K562 (cell line): ENCODE data around the gene ZNF331. TPM values are rescaled to one million over a fixed set of nuclear protein-coding genes. Genes with fewer than 3 reads are reported as not detected.

Experiments
- BCOR ChIP-seq: fragments of 450-650 bp; IDR thresholded peaks from 2 replicates; pipeline ENCODE4 v1.6.1; 2016
- BRF1 ChIP-seq: IDR thresholded peaks from 3 replicates; pipeline ENCODE4 v1.6.1; 2011; ENCODE audit warnings: borderline replicate concordance, mild to moderate bottlenecking; ENCODE audit not compliant: insufficient read length; ENCODE audit errors: extremely low read depth
- CXXC5 ChIP-seq: fragments of 250-450 bp; sonication (Bioruptor Pico); IDR thresholded peaks from 2 replicates; pipeline ENCODE4 v1.8.0; 2022; ENCODE audit warnings: inconsistent platforms, mild to moderate bottlenecking, moderate library complexity
- DNMT1 ChIP-seq: fragments of 450-650 bp; IDR thresholded peaks from 2 replicates; pipeline ENCODE4 v1.6.1; 2016; ENCODE audit warnings: antibody characterized with exemption, mild to moderate bottlenecking
- GATA2 ChIP-seq: sonication (generic); formaldehyde crosslinking; IDR thresholded peaks from 2 replicates; pipeline ENCODE4 v1.4.0; 2020; ENCODE audit warnings: mild to moderate bottlenecking, missing genetic modification reagents
- GTF2A2 ChIP-seq: IDR thresholded peaks from 2 replicates; pipeline ENCODE4 v1.6.1; 2016; ENCODE audit warnings: mild to moderate bottlenecking, missing genetic modification characterization, missing compliant biosample characterization
- HDAC6 ChIP-seq: IDR thresholded peaks from 2 replicates; pipeline ENCODE4 v1.6.1; 2012; ENCODE audit warnings: low read depth, mild to moderate bottlenecking, control low read depth, inconsistent platforms, low read length, moderate library complexity
- KDM5B ChIP-seq: fragments of 200-600 bp; sonication (generic); IDR thresholded peaks from 2 replicates; pipeline ENCODE4 v1.6.1; 2012; ENCODE audit warnings: low read depth, mild to moderate bottlenecking, moderate library complexity, low read length, control low read depth, inconsistent platforms; ENCODE audit not compliant: insufficient replicate concordance
- KLF16 ChIP-seq: IDR thresholded peaks from 2 replicates; pipeline ENCODE4 v1.6.1; 2016; ENCODE audit warnings: antibody characterized with exemption
- NFRKB ChIP-seq: fragments of 450-650 bp; IDR thresholded peaks from 2 replicates; pipeline ENCODE4 v1.6.1; 2016; ENCODE audit warnings: low read depth
- POLR2B ChIP-seq: fragments of 450-650 bp; IDR thresholded peaks from 2 replicates; pipeline ENCODE4 v1.6.1; 2018; ENCODE audit warnings: low read depth; ENCODE audit not compliant: partially characterized antibody
- RBM39 ChIP-seq: fragments of 200-400 bp; formaldehyde crosslinking; optimal IDR thresholded peaks from 2 replicates; pipeline ENCODE3; 2018; ENCODE audit warnings: low read depth, low read length
- TBP ChIP-seq: optimal IDR thresholded peaks from 2 replicates; pipeline ENCODE3; 2011; ENCODE audit warnings: low read depth, low read length, improper control_type of control experiment
- ZNF507 ChIP-seq: conservative IDR thresholded peaks from 2 replicates; pipeline ENCODE4 v1.6.1; 2017; ENCODE audit warnings: missing genetic modification characterization, missing compliant biosample characterization
- polyA plus RNA-seq, 8 experiments: library from polyadenylated mRNA; depleted of rRNA in 4 of 8; stranded (reverse) in 5 of 8; unstranded in 3 of 8; fragments of >200 nt; fragmentation: Nextera tagmentation in 2 of 8; fragmentation: Illumina TruSeq in 1 of 8; extraction: Ambion mirVana in 2 of 8; extraction: Trizol in 1 of 8; gene quantifications; 2 replicates each; pipeline versions ENCODE4 v1.2.1 to v1.2.3, GENCODE V29; 2011 to 2014; ENCODE audit warnings: inconsistent platforms in 1 of 8, missing spikeins in 1 of 8
- total RNA-seq, 7 experiments: library from RNA; depleted of rRNA in 6 of 7; stranded (reverse); fragments of >200 nt in 6 of 7; fragmentation: Illumina TruSeq in 2 of 7; extraction: Trizol in 2 of 7; gene quantifications; 2 replicates each; pipeline versions ENCODE4 v1.2.1 to v1.2.3, GENCODE V29; 2011 to 2021; ENCODE audit warnings: low replicate concordance in 1 of 7
- TF ChIP-seq, protein P1 (sequence below): fragments of 450-650 bp; IDR thresholded peaks from 2 replicates; pipeline ENCODE4 v1.6.1; 2016; ENCODE audit warnings: low read depth
- TF ChIP-seq, protein P2 (sequence below): fragments of 250-450 bp; sonication (Bioruptor Pico); IDR thresholded peaks from 2 replicates; pipeline ENCODE4 v1.5.0; 2020; ENCODE audit warnings: mild to moderate bottlenecking, borderline replicate concordance
- TF ChIP-seq, protein P3 (sequence below): fragments of 450-650 bp; IDR thresholded peaks from 2 replicates; pipeline ENCODE4 v1.6.1; 2016; ENCODE audit warnings: mild to moderate bottlenecking

ZNF331 gene
- total and polyA plus RNA-seq, 9 of the 15 experiments (the other 6 are each of a cell fraction or from before 2014, with no cell fraction given): 0.23 to 2.7 (median 0.76) TPM

DNA sequence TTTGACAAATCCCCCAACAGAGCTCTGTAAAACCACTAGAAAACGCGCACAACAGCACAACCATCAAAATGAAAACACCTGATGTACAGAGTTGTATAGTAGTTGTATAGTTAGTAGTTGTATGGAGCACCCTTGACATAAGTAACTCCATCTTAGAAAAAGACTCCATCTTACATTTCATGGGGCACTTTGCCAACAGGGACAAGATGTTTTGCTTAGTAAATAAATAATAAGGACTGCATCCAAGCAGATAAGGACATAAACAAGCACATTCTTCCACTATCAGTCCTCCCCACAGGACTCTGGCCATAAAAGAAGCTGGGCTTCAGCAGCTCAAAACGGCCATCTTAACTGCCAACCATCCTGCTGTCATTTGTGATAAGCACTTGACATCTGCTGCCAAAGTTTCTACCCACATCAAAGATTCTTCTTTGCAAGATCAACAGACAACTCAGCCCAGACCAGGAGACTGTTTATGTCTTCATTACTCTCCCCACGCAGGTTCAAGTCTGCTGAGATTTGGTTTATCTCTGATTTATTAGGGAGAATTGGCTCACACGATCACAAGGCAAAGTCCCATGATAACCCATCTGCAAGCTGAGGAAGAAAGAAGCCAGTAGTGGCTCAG is 20.7 kb upstream of the ZNF331 start (continued):
- TF ChIP-seq, protein P1, sequence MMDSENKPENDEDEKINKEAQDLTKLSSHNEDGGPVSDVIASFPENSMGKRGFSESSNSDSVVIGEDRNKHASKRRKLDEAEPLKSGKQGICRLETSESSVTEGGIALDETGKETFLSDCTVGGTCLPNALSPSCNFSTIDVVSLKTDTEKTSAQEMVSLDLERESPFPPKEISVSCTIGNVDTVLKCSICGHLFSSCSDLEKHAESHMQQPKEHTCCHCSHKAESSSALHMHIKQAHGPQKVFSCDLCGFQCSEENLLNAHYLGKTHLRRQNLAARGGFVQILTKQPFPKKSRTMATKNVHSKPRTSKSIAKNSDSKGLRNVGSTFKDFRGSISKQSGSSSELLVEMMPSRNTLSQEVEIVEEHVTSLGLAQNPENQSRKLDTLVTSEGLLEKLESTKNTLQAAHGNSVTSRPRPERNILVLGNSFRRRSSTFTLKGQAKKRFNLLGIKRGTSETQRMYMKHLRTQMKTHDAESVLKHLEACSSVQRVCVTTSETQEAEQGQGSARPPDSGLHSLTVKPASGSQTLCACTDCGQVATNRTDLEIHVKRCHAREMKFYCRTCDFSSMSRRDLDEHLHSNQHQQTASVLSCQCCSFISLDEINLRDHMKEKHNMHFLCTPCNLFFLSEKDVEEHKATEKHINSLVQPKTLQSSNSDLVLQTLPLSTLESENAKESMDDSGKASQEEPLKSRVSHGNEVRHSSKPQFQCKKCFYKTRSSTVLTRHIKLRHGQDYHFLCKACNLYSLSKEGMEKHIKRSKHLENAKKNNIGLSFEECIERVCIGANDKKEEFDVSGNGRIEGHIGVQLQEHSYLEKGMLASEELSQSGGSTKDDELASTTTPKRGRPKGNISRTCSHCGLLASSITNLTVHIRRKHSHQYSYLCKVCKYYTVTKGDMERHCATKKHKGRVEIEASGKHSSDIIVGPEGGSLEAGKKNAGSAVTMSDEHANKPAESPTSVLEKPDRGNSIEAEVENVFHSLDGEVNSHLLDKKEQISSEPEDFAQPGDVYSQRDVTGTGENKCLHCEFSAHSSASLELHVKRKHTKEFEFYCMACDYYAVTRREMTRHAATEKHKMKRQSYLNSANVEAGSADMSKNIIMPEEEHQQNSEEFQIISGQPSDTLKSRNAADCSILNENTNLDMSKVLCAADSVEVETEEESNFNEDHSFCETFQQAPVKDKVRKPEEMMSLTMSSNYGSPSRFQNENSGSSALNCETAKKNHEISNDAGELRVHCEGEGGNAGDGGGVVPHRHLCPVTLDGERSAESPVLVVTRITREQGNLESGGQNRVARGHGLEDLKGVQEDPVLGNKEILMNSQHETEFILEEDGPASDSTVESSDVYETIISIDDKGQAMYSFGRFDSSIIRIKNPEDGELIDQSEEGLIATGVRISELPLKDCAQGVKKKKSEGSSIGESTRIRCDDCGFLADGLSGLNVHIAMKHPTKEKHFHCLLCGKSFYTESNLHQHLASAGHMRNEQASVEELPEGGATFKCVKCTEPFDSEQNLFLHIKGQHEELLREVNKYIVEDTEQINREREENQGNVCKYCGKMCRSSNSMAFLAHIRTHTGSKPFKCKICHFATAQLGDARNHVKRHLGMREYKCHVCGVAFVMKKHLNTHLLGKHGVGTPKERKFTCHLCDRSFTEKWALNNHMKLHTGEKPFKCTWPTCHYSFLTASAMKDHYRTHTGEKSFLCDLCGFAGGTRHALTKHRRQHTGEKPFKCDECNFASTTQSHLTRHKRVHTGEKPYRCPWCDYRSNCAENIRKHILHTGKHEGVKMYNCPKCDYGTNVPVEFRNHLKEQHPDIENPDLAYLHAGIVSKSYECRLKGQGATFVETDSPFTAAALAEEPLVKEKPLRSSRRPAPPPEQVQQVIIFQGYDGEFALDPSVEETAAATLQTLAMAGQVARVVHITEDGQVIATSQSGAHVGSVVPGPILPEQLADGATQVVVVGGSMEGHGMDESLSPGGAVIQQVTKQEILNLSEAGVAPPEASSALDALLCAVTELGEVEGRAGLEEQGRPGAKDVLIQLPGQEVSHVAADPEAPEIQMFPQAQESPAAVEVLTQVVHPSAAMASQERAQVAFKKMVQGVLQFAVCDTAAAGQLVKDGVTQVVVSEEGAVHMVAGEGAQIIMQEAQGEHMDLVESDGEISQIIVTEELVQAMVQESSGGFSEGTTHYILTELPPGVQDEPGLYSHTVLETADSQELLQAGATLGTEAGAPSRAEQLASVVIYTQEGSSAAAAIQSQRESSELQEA: no peak
- peak; percentile 66 for TF ChIP-seq ZNF507 (tag)
- TF ChIP-seq KDM5B: no peak
- TF ChIP-seq BCOR: no peak
- no peak for TF ChIP-seq POLR2B
- TF ChIP-seq TBP: no peak
- TF ChIP-seq HDAC6: no peak
- no peak for TF ChIP-seq RBM39
- TF ChIP-seq, protein P2, sequence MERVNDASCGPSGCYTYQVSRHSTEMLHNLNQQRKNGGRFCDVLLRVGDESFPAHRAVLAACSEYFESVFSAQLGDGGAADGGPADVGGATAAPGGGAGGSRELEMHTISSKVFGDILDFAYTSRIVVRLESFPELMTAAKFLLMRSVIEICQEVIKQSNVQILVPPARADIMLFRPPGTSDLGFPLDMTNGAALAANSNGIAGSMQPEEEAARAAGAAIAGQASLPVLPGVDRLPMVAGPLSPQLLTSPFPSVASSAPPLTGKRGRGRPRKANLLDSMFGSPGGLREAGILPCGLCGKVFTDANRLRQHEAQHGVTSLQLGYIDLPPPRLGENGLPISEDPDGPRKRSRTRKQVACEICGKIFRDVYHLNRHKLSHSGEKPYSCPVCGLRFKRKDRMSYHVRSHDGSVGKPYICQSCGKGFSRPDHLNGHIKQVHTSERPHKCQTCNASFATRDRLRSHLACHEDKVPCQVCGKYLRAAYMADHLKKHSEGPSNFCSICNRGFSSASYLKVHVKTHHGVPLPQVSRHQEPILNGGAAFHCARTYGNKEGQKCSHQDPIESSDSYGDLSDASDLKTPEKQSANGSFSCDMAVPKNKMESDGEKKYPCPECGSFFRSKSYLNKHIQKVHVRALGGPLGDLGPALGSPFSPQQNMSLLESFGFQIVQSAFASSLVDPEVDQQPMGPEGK (CRISPR knock-in tag): 0 out of 2 replicates have a peak, but pooled peaks have one; percentile 75
- no peak for TF ChIP-seq DNMT1
- TF ChIP-seq, protein P3, sequence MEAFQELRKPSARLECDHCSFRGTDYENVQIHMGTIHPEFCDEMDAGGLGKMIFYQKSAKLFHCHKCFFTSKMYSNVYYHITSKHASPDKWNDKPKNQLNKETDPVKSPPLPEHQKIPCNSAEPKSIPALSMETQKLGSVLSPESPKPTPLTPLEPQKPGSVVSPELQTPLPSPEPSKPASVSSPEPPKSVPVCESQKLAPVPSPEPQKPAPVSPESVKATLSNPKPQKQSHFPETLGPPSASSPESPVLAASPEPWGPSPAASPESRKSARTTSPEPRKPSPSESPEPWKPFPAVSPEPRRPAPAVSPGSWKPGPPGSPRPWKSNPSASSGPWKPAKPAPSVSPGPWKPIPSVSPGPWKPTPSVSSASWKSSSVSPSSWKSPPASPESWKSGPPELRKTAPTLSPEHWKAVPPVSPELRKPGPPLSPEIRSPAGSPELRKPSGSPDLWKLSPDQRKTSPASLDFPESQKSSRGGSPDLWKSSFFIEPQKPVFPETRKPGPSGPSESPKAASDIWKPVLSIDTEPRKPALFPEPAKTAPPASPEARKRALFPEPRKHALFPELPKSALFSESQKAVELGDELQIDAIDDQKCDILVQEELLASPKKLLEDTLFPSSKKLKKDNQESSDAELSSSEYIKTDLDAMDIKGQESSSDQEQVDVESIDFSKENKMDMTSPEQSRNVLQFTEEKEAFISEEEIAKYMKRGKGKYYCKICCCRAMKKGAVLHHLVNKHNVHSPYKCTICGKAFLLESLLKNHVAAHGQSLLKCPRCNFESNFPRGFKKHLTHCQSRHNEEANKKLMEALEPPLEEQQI: no peak
- TF ChIP-seq CXXC5 (CRISPR knock-in tag): peak; percentile 86
- TF ChIP-seq GATA2: no peak
- no peak for TF ChIP-seq NFRKB
- TF ChIP-seq BRF1: no peak
- TF ChIP-seq KLF16: peak; percentile 77
- peak; percentile 97 for TF ChIP-seq GTF2A2 (tag)
